ENCODE results near the gene CCNQ. TPM values are rescaled to one million over a fixed set of nuclear protein-coding genes. Genes with fewer than 3 reads are reported as not detected.

Gene CCNQ
- total RNA-seq, 1 donor from 2014 or later: 21.7 TPM

GRCh38 chrX:153612413-153612812 lies 13.5 kb upstream of the CCNQ start:
- Histone ChIP-seq H3K27me3 (ENCODE audit: insufficient read depth, low read length) (peaks cover 11% of the 10 kb centered on the region), H3K36me3 (ENCODE audit: insufficient read depth, low read length) (no peaks in the 10 kb centered on the region), H4K20me1 (ENCODE audit: insufficient read depth, low read length) (no peaks in the 10 kb centered on the region), H3K4me2 (ENCODE audit: low read length) (no peak overlapping the region), H2AFZ (ENCODE audit: low read depth, low read length) (no peak overlapping the region), H3K4me1 (ENCODE audit: insufficient read depth, low read length) (no peaks in the 10 kb centered on the region), H3K9ac (ENCODE audit: low read length) (no peak overlapping the region), H3K4me3 (ENCODE audit: insufficient read depth, low read depth, low read length) (no peak overlapping the region), H3K9me3 (ENCODE audit: insufficient read depth, low read depth, low read length) (no peaks in the 10 kb centered on the region), H3K27ac (ENCODE audit: low read depth, low read length) (no peak overlapping the region), H3K79me2 (ENCODE audit: insufficient read depth, low read length) (no peaks in the 10 kb centered on the region)
- H3K4me3 Mint-ChIP-seq (ENCODE audit: unreplicated experiment): no peak overlapping the region
- DNase-seq (ENCODE audit: low read depth) (no peak), FAIRE-seq (no peak)
- TF ChIP-seq CTCF (IDR thresholded peaks at IDR 0.05; ENCODE audit: insufficient read depth, low read depth, low read length): no peak
- no peak for TF ChIP-seq EZH2 (IDR thresholded peaks at IDR 0.05; ENCODE audit: insufficient read depth, low read length)
- peaks cover 46% of the 10 kb centered on the region for H3K27me3 Mint-ChIP-seq (ENCODE audit: low read depth, unreplicated experiment)
- H3K4me1 Mint-ChIP-seq (ENCODE audit: low read depth, unreplicated experiment): no peaks in the 10 kb centered on the region
- H3K27ac Mint-ChIP-seq (ENCODE audit: unreplicated experiment): no peak overlapping the region
- H3K9me3 Mint-ChIP-seq (ENCODE audit: unreplicated experiment): peaks cover 2% of the 10 kb centered on the region
- no peaks in the 10 kb centered on the region for H3K36me3 Mint-ChIP-seq (ENCODE audit: low read depth, unreplicated experiment)

GRCh38 chrX:153611298-153612095 lies 12.6 kb upstream of the CCNQ start:
- Histone ChIP-seq H3K4me3 (ENCODE audit: insufficient read depth, low read depth, low read length) (no peak overlapping the region), H3K4me1 (ENCODE audit: insufficient read depth, low read length) (no peaks in the 10 kb centered on the region), H4K20me1 (ENCODE audit: insufficient read depth, low read length) (no peaks in the 10 kb centered on the region), H3K9ac (ENCODE audit: low read length) (no peak overlapping the region), H2AFZ (ENCODE audit: low read depth, low read length) (no peak overlapping the region), H3K4me2 (ENCODE audit: low read length) (no peak overlapping the region), H3K9me3 (ENCODE audit: insufficient read depth, low read depth, low read length) (no peaks in the 10 kb centered on the region), H3K36me3 (ENCODE audit: insufficient read depth, low read length) (no peaks in the 10 kb centered on the region), H3K27ac (ENCODE audit: low read depth, low read length) (no peak overlapping the region), H3K79me2 (ENCODE audit: insufficient read depth, low read length) (no peaks in the 10 kb centered on the region), H3K27me3 (ENCODE audit: insufficient read depth, low read length) (peaks cover 11% of the 10 kb centered on the region)
- peaks cover 2% of the 10 kb centered on the region for H3K9me3 Mint-ChIP-seq (ENCODE audit: unreplicated experiment)
- DNase-seq (ENCODE audit: low read depth): no peak
- H3K27ac Mint-ChIP-seq (ENCODE audit: unreplicated experiment): no peak overlapping the region
- no peaks in the 10 kb centered on the region for H3K4me1 Mint-ChIP-seq (ENCODE audit: low read depth, unreplicated experiment)
- peaks cover 47% of the 10 kb centered on the region for H3K27me3 Mint-ChIP-seq (ENCODE audit: low read depth, unreplicated experiment)
- no peak overlapping the region for H3K4me3 Mint-ChIP-seq (ENCODE audit: unreplicated experiment)
- FAIRE-seq: no peak
- TF ChIP-seq CTCF (IDR thresholded peaks at IDR 0.05; ENCODE audit: insufficient read depth, low read depth, low read length) (no peak), EZH2 (IDR thresholded peaks at IDR 0.05; ENCODE audit: insufficient read depth, low read length) (no peak)
- no peaks in the 10 kb centered on the region for H3K36me3 Mint-ChIP-seq (ENCODE audit: low read depth, unreplicated experiment)

GRCh38 chrX:153610836-153611213 lies 11.9 kb upstream of the CCNQ start:
- no peaks in the 10 kb centered on the region for H3K36me3 Mint-ChIP-seq (ENCODE audit: low read depth, unreplicated experiment)
- no peak for DNase-seq (ENCODE audit: low read depth)
- peak overlapping the region; percentile 76 for H3K4me2 ChIP-seq (ENCODE audit: low read length)
- TF ChIP-seq EZH2 (IDR thresholded peaks at IDR 0.05; ENCODE audit: insufficient read depth, low read length) (no peak), CTCF (IDR thresholded peaks at IDR 0.05; ENCODE audit: insufficient read depth, low read depth, low read length) (no peak)
- H2AFZ ChIP-seq (ENCODE audit: low read depth, low read length): no peak overlapping the region
- H3K4me3 Mint-ChIP-seq (ENCODE audit: unreplicated experiment): peak overlapping the region; percentile 57
- peaks cover 2% of the 10 kb centered on the region for H3K9me3 Mint-ChIP-seq (ENCODE audit: unreplicated experiment)
- H3K4me3 ChIP-seq (ENCODE audit: insufficient read depth, low read depth, low read length): no peak overlapping the region
- no peak overlapping the region for H3K9ac ChIP-seq (ENCODE audit: low read length)
- peak overlapping the region; percentile 34 for H3K27ac Mint-ChIP-seq (ENCODE audit: unreplicated experiment)
- no peaks in the 10 kb centered on the region for H3K36me3 ChIP-seq (ENCODE audit: insufficient read depth, low read length)
- no peaks in the 10 kb centered on the region for H3K79me2 ChIP-seq (ENCODE audit: insufficient read depth, low read length)
- H3K27ac ChIP-seq (ENCODE audit: low read depth, low read length): no peak overlapping the region
- H3K4me1 Mint-ChIP-seq (ENCODE audit: low read depth, unreplicated experiment): no peaks in the 10 kb centered on the region
- no peaks in the 10 kb centered on the region for H4K20me1 ChIP-seq (ENCODE audit: insufficient read depth, low read length)
- FAIRE-seq: no peak
- peaks cover 46% of the 10 kb centered on the region for H3K27me3 Mint-ChIP-seq (ENCODE audit: low read depth, unreplicated experiment)
- H3K27me3 ChIP-seq (ENCODE audit: insufficient read depth, low read length): peaks cover 11% of the 10 kb centered on the region
- no peaks in the 10 kb centered on the region for H3K9me3 ChIP-seq (ENCODE audit: insufficient read depth, low read depth, low read length)
- H3K4me1 ChIP-seq (ENCODE audit: insufficient read depth, low read length): no peaks in the 10 kb centered on the region
